ENCODE measurements around the gene MARF1.
"Not testable (repeated sequence)": the region's sequence is repeated elsewhere in the genome, so short reads cannot be mapped to it uniquely, and the experiment has no call there.

Gene MARF1

DNA sequence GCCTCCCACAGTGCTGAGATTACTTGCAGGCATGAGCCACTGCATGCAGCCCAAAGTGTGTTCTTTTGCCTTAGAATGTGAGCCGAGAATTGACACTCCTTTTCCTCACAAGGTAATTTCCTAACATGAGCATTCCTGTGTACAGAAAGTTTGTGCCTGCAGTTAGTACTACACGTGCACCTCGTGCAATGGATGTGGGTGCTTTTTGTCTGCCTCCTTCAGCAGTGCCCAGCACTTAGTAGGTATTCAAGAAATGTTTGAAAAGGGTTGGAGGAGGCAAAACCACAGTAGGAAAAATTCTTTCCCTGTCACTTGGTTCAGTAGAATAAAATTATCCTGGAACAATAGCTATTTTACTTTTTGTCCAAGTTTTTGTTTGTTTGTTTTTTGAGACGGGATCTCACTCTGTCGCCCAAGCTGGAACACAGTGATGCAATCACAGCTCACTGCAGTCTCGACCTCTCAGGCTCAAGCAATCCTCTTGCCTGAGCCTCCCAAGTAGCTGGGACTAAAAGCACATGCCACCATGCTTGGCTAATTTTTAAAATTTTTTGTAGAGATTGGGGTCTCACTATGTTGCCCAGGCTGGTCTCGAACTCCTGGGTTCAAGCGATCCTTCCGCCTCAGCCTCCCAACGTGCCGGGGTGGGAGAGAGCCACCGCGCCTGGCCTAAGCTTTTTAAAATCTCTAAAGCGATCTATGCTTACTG lies 9.5 kb upstream of the MARF1 start:
- no peak for DNase-seq (ENCODE audit: low spot score)

DNA sequence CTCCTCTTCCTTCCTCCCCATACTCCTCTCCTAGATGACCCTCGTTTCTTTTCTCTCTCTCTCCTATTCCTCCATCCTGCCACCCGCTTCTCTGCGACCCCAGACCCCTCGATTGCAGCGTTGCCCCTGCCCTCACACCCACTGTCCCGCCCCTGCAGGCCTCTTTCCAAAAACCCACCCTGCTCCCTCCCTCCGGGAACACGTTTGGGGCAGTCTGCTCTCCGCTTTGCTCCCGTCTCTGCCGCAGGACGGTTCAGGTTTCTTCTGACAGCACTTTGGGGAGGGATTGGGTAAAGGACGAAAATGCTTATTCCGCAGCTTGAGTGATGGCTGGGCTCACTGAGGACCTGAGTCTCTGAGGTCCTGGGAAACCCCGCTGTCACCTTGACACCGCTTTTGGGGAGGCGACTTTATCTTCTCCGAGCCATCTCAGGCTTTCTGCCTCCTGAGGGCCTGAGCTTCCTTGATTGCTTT lies 7.8 kb upstream of the MARF1 start:
- no peak for DNase-seq (ENCODE audit: low spot score)

GRCh38 chr16:15650019-15650697 lies 7.2 kb upstream of the MARF1 start, which contains the start of gene NDE1:
Gene NDE1 (plus strand): TSS chr16:15650245. CDS start chr16:15664779, 14,534 bp downstream.
- peak; percentile 87 for DNase-seq (ENCODE audit: low spot score)

GRCh38 chr16:15649727-15650018 lies 6.7 kb upstream of the MARF1 start:
- DNase-seq (ENCODE audit: low spot score): no peak

DNA sequence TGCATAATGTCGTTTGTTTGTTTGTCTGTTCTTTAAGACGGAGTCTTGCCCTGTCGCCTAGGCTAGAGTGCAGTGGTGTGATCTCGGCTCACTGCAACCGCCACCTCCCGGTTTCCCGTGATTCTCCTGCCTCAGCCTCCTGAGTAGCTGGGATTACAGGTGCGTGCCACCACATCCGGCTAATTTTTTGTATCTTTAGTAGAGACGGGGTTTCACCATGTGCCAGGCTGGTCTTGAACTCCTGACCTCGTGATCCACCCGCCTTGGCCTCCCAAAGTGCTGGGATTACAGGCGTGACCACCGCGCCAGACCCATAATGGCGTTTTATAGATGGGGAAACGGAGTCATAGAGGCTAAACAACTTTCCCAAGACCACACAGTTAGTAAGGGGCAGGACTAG lies 6.4 kb upstream of the MARF1 start:
- DNase-seq (ENCODE audit: low spot score): not testable (repeated sequence)

DNA sequence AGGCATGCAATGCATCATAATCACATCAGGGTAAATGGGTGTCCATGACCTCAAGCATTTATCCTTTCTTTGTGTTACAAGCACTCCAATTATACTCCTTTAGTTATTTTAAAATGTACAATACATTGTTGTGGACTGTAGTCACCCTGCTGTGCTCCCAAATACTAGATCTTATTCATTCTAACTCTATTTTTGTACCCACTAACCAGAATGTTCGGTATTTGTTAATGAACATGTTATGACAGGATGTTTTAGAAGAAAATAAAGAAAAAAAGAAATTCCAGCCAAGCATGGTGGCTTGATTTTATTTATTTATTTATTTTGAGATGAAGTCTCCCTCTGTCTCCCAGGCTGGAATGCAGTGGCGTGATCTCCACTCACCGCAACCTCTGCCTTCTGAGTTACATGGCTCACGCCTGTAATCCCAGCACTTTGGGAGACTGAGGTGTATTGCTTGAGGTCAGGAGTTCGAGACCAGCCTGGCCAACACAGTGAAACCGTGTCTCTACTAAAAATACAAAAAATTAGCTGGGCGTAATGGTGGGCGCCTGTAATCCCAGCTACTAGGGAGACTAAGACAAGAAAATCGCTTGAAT lies 5.3 kb upstream of the MARF1 start:
- no peak for DNase-seq (ENCODE audit: low spot score)

- no peak for DNase-seq (ENCODE audit: low spot score)
These were observed 4.5 kb upstream of the MARF1 start for GRCh38 chr16:15647294-15648014.

GRCh38 chr16:15646557-15647293 lies 3.8 kb upstream of the MARF1 start:
- DNase-seq (ENCODE audit: low spot score): not testable (repeated sequence)

- DNase-seq (ENCODE audit: low spot score): not testable (repeated sequence)
These were observed 2.1 kb upstream of the MARF1 start for GRCh38 chr16:15644962-15645465.

DNA sequence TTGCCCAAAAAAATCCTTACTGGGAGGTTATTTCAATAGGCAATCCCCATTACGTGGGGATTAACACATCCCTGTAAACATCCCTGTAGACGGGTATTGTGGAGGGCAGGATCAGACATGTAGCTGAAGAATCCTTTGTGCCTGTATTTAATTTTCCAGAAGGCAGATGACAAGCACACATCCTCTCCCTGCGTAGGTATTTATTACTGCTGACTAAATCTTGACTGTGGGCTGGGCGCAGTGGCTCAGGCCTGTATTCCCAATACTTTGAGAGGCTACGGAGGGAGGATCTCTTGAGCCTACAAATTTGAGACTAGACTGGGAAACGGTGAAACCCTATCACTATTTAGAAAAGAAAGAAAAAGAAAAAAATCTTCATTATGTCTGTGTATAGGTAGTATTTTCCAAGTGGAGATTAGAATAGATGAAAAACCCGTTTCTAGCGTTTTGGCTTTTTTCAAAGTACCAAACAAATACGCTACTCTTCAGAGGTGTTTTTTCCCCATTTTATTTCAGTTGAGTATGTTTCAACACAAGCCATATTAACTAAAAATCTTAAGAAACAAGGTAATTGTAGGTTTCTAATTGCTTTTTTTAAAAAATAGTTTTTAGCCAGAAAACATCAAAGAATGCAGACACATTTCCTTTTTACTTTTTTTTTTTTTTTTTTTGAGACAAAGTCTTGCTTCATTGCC lies 1.5 kb upstream of the MARF1 start:
- no peak for DNase-seq (ENCODE audit: low spot score)

DNA sequence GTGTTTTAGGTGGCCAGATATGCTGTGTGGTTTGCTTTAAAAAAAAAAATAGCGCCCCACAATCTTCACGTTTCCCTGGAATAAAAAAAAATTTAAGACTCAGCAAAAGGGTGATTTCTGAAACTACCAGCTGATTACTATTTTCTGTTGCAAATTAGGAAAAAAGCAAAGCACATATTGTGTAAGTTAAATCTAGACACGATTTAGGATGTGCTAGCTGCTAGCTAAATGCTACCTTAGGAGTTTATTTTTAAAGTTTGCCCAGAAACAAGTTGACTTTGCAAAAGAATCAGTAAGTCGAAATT lies 944 bp upstream of the MARF1 start:
- no peak for DNase-seq (ENCODE audit: low spot score)

DNA sequence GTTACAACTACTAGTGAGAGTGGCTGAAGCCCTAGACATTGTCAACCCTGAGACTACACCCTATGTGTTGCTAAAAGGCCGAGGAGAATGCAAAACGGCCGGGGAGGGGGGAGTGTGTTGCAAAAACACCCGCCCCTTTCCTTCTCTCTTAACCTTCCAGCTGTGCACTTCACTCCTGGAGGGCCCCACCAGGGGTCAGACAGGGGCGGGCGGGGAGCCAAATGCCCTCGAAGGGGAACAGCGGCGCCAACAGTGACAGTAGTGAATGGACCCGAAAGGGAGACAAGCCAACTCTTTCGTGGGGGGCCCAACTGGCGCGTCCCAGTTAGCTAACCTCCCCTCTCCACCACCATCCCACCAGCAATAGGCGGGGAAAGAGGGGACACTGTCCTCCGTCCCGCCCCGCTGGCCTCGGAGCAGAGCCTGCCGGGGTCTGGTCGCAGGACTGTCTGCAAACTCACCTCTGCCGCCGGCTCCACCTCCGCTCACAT lies 352 bp downstream of the MARF1 start:
- DNase-seq (ENCODE audit: low spot score): peak; percentile 82

DNA sequence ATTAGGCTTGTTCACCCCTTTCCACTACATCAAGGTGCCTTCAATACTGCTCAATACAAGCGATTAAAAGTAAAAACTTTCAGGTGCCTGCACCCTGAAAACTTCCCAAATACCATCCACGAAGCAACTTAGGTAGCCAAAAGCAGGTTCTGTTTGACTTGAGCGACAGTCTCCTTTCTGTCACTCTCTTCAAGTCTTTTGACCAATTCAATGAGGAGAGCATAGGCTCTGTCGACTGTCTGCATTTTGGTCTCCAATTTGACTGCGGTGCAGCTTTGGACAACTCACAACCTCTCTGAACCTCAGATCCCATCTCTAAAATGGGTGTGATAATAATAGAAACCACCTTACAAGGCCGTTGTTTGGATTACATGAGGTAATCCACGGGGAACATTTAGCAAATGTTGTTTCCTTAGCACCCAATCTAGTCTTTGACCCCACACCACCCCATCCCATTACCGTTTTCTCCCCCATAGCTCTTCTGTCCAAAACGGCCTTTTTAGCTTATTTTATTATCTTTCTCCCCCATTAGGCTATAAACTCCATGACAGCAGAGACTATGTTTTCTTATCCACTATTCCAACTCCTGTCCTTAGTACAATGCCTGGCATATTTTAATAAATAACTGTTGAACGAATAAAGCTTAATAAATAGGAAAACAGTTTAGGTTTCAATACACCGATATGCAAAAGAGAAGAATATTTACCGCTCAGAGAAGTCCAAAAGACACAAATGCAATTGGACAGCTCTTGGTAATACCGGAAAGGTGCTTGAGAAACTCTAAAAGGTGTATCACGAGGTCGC lies 999 bp downstream of the MARF1 start:
- DNase-seq (ENCODE audit: low spot score): no peak

GRCh38 chr16:15640966-15641365 lies 2.0 kb downstream of the MARF1 start:
- no peak for DNase-seq (ENCODE audit: low spot score)

- DNase-seq (ENCODE audit: low spot score): no peak
These were observed 3.8 kb downstream of the MARF1 start for GRCh38 chr16:15639061-15639568.

GRCh38 chr16:15636392-15636873 lies 6.5 kb downstream of the MARF1 start:
- DNase-seq (ENCODE audit: low spot score): no peak

DNA sequence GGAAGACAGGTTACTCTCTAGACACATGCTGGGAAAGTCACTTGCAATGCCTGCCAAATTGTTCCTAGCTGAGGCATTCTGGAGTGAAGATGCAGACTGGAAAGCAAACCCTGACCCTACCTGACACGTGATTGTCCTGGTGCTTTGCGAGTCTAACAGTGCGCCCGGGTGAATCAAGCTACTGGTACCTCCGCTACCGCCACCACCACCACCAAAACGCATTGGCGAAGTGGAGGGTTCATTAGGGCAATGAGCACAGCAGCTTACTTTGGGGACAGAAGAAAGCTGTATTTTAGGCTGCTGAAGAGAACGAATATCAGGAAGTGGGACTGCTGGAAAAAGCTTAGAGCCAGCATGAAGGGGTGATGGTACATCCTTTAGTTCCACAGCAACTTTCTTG lies 7.0 kb downstream of the MARF1 start:
- DNase-seq (ENCODE audit: low spot score): no peak

DNA sequence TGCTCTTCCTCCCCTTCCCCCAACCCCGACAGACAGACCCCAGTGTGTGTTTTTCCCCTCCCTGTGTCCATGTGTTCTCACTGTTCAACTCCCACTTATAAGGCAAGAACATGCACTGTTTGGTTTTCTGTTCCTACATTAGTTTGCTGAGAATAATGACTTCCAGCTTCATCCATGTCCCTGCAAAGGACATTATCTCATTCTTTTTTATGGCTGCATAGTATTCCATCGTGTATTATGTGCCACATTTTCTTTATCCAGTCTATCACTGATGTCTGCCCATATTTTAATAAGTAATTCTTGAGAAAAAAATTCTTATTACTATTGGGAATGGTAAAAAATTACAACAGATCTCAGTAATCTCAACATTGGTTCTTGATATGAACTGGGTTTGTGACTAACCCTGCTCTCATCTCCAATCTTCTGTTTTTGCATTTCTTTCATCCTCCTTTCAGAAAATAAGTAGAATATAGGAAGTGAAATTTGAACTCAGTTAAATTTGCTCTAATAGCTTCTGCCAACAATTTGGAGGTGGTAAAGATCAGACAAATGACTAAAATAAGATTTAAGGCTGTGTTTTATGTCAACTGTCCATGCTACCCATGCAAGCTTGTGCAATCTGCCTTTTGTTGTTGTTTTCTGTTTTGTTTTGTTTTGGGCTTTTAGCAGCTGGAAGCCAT lies 11.1 kb downstream of the MARF1 start:
- DNase-seq (ENCODE audit: low spot score): no peak

DNA sequence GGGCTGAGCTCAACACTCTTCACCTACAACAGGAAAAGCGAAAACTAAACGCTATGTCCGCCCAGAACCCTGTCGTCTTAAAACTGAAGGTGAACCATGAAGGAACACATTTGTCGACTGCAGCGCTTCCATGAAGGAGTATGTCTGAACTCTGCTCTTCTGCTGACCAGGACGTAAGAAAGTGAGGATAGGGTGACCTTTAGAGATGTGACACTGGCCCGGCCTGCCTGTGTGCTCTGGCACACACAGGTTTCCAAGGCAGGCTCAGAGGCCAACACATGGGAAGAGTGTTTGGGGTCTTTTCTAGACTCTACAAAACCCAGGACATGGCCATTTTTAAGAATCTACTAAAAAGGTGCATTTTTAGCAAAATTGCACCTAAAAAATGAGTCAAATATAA lies 21.1 kb downstream of the MARF1 start:
- DNase-seq (ENCODE audit: low spot score): no peak
